22Rv1 (cell line): ENCODE data around the gene PGS1.

Source experiments
- H3K27ac ChIP-seq: fragments of 450-650 bp; 2 replicates; pipeline ENCODE4 v1.5.1; 2017
- CTCF ChIP-seq: fragments of 450-650 bp; IDR thresholded peaks from 2 replicates; pipeline ENCODE4 v1.5.1; 2017; ENCODE audit warnings: mild to moderate bottlenecking
- ZFX ChIP-seq: fragments of 450-650 bp; IDR thresholded peaks from 2 replicates; pipeline ENCODE4 v1.6.1; 2017; ENCODE audit warnings: antibody characterized with exemption, borderline replicate concordance

The PGS1 gene

DNA sequence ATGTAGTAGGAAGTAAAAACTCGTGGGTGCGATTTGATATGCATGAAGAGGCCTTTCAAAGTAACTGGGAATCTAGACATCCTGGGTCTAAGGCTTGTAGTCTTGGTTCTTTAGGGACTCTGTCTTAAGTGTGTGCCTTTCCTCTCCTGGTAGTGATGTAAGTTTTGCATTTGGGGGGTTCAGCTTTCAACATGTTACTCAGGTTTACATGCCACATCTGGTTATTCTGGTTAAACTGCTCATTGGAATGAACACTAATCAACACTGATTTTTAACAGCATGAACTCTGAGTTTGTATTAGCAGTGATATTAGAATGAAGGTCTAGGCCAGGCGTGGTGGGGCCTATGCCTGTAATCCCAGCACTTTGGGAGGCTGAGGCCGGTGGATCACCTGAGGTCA lies 15.1 kb downstream of the PGS1 start:
- H3K27ac ChIP-seq = no peak overlapping the region
- TF ChIP-seq CTCF (no peak), ZFX (no peak)

DNA sequence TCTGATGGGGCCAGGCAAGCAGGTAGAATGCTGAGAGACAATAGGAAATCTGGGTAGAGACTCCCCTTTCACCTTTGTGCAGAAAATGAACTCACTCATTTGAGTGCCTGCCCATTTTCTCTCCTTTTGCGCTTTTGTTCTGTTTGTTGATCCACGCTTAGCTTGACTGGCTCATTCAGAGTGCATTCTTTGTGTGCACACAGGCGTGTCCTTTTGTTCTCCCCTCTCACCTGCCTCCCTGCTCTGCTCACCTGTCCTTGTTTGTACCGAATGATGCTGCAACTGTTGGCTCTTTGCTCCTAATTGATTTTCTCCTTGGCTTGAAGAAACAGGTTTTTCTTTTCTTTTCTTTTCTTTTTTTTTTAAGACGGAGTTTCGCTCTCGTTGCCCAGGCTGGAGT lies 15.8 kb downstream of the PGS1 start:
- TF ChIP-seq ZFX = no peak
- TF ChIP-seq CTCF = no peak
- no peak overlapping the region for H3K27ac ChIP-seq

DNA sequence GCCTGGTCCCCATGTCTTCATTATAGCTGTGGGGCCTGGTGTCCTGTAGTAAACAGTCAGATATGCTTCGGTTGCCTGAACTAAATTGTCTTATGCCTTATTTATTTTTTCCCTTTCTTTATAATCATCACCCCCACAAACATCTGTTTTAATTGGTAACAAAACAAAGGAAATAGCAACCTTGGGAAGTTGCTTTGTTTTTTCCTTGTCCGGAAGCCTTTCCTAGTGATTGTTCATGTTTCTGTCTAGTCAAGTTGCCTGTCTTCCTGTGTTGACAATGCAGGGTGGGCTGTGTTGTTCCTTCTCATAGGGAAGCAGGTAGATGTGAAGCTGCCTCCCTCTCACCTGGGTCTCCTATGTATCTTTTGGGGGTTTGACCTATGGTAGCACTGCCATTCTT lies 16.7 kb downstream of the PGS1 start:
- no peak overlapping the region for H3K27ac ChIP-seq
- TF ChIP-seq ZFX (no peak), CTCF (no peak)

DNA sequence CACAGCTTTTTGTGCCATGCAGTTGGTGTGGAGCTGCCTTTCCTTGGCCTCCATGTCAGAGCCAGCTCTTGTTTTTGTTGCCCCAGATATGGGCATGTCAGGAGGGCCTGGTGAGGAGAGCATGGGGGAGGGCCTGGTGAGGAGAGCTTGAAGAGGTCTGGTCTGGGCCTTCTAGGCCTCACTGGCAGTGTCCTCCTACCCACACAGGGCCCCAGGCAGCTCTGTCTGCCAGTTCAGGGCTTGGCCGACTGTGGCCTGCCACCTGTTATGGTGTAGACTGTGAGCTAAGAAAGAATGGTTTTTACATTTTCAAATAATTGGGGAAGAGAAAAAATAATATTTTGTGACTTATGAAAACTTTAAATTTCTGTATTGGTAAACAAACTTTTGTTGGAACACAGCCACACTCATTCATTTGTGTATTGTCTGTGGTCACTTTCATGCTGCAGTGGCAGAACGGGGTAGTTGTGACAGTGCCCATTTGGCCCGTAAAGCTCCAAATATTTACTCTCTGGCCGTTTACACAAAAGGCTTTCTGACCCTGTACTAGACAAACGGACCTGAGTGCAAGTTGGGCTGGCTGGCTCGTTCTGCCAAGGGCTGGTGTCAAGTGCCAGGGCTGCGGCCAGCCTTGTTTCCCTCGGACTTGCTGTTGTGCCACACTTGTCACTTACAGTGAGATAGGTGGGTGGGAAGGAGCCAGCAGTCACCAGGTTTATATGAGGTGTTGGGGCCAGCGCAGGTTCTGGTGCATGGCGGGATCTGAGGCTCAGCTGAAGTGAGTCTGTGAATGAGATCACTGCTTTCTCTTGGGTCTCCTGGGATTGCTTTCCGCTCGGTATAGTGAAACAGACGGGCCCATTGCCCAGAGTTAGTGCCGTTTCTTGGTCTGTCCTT lies 18.2 kb downstream of the PGS1 start:
- no peak overlapping the region for H3K27ac ChIP-seq
- TF ChIP-seq ZFX (no peak), CTCF (no peak)

- H3K27ac ChIP-seq = no peak overlapping the region
- TF ChIP-seq CTCF (no peak), ZFX (no peak)
These were observed 19.2 kb downstream of the PGS1 start for GRCh38 chr17:78397681-78398101.

GRCh38 chr17:78398390-78398789 lies 19.9 kb downstream of the PGS1 start:
- no peak overlapping the region for H3K27ac ChIP-seq
- TF ChIP-seq ZFX (no peak), CTCF (no peak)

DNA sequence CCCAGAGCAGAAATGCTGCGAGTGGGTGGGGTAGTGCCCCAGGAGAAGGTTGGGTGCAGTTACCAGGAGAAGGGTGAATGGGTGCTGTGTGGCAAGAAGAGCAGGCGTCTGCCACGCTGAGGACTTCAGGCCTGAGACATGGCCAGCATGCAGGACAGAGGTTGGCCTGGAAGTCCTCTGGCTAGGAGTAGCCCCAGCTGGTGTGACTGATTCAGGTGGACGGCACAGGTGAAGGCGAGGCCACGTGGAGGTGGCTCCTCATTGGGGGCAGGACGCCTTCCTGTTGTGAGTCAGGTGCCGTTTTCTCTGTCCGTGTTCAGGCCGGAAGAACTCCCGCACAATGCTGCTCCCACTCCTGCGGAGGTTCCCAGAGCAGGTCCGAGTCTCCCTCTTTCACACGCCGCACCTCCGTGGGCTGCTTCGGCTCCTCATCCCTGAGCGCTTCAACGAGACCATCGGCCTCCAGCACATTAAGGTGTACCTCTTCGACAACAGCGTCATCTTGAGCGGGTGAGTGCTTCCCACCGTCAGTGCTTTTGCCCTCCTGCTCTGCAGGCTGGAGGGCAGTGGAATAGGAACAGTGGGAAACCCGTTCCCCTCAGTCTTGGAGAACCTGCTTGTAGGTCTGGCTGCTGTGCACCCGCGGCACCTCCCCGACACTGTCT lies 20.7 kb downstream of the PGS1 start:
- no peak for TF ChIP-seq CTCF
- no peak overlapping the region for H3K27ac ChIP-seq
